ENCODE data around the gene UNC5C.
"Not testable (repeated sequence)": the region's sequence is repeated elsewhere in the genome, so short reads cannot be mapped to it uniquely, and the experiment has no call there.

- not testable (repeated sequence) for TF ChIP-seq CTCF, POLR2AphosphoS5, POLR2A, EP300 (IDR thresholded peaks at IDR 0.05)
Observed at GRCh38 chr4:95134016-95134415, 414.8 kb downstream of the UNC5C start.
